Measurements from ENCODE around the gene MRNIP.

The MRNIP gene

DNA sequence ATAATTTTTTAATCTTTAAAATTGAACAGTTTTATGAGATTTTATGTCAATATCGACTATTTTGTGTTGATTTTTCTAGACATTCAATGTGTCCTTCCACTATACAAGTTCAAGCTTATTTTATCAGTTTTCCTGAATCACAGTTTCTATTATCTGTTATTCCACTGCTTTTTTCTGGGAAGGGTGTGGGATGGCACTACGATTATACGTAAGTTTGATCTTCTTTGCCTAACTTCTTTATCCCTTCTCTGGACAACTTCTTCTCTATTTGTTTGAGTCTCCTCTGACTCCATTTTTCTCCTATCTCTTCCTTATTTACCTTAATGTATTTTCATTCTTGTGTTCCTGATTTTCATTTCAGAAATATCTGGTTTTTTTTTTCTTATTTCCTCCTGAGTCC is 24.5 kb upstream of the MRNIP start:
- Histone ChIP-seq H3K4me3 (ENCODE audit: low read depth, low read length) (no peak overlapping the region), H2AFZ (no peak overlapping the region), H3K79me2 (peaks cover 2% of the 10 kb centered on the region), H3K9me3 (ENCODE audit: control insufficient read depth, low read length) (peaks cover 4% of the 10 kb centered on the region), H3K9ac (no peak overlapping the region), H3K27me3 (ENCODE audit: control insufficient read depth, insufficient read depth, low read length) (no peaks in the 10 kb centered on the region), H3K4me1 (no peaks in the 10 kb centered on the region), H3K27ac (no peak overlapping the region), H3K36me3 (ENCODE audit: control insufficient read depth, insufficient read depth, low read length) (no peaks in the 10 kb centered on the region), H3K4me2 (ENCODE audit: low read length) (no peak overlapping the region)
- TF ChIP-seq, protein P1, sequence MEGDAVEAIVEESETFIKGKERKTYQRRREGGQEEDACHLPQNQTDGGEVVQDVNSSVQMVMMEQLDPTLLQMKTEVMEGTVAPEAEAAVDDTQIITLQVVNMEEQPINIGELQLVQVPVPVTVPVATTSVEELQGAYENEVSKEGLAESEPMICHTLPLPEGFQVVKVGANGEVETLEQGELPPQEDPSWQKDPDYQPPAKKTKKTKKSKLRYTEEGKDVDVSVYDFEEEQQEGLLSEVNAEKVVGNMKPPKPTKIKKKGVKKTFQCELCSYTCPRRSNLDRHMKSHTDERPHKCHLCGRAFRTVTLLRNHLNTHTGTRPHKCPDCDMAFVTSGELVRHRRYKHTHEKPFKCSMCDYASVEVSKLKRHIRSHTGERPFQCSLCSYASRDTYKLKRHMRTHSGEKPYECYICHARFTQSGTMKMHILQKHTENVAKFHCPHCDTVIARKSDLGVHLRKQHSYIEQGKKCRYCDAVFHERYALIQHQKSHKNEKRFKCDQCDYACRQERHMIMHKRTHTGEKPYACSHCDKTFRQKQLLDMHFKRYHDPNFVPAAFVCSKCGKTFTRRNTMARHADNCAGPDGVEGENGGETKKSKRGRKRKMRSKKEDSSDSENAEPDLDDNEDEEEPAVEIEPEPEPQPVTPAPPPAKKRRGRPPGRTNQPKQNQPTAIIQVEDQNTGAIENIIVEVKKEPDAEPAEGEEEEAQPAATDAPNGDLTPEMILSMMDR (IDR thresholded peaks at IDR 0.05) = no peak

DNA sequence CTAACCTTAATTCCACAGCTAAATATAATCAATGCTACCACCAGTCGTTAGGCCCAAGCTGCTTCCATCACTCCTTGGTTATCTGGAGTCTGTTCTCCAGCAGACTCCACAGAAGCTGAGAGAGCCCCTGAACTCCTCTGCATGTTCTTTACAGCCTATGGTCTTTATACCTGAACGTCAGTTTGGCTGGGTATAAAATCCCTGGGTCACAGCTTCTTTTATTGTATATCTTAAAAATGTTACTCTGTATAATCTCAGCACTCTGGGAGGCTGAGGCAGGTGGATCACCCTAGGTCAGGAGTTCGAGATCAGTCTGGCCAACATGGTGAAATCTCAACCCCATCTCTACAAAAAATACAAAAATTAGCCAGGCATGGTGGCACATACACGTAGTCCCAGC is 23.7 kb upstream of the MRNIP start:
- H3K4me1 ChIP-seq = no peaks in the 10 kb centered on the region
- no peaks in the 10 kb centered on the region for H3K27me3 ChIP-seq (ENCODE audit: control insufficient read depth, insufficient read depth, low read length)
- H3K9ac ChIP-seq = no peak overlapping the region
- no peaks in the 10 kb centered on the region for H3K36me3 ChIP-seq (ENCODE audit: control insufficient read depth, insufficient read depth, low read length)
- no peak overlapping the region for H2AFZ ChIP-seq
- no peak overlapping the region for H3K4me2 ChIP-seq (ENCODE audit: low read length)
- H3K27ac ChIP-seq = no peak overlapping the region
- H3K4me3 ChIP-seq (ENCODE audit: low read depth, low read length) = no peak overlapping the region
- TF ChIP-seq, protein P1 (IDR thresholded peaks at IDR 0.05) = no peak
- H3K9me3 ChIP-seq (ENCODE audit: control insufficient read depth, low read length) = peaks cover 4% of the 10 kb centered on the region
- H3K79me2 ChIP-seq = peaks cover 2% of the 10 kb centered on the region

DNA sequence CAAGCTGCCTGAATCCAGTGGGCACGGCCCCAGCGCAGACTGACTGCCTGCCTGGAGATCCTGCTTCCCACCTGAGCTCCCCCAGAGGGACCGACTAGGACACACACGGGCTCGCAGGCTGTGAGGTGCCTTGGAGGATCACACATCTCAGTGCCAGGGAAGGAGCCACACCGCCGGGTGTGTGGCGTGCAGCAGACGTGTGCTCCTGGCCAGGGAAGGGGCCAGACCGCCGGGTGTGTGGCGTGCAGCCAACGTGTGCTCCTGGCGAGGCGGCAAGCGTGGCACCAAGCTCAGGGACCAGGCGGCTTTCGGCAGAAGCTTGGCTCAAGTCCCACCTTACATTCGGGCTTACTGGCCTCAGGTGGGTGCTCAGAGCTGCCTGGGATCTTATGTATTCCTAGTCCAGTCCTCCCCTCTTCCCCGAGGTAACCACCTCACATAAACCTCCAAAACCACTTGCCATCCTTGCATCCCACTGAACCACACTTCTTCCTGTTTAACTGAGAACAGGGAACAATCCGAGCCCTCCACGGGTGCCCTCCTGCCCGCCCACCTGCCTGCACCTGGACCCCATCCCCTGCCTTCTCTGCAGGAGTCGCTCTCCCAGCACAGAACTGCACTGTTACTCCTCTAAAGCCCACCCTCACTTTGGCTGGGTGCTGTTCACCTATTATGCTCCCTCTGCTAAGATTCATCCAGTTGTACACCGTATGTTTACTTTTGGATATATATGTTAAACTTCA is 22.4 kb upstream of the MRNIP start:
- Histone ChIP-seq H3K27me3 (ENCODE audit: control insufficient read depth, insufficient read depth, low read length) (no peaks in the 10 kb centered on the region), H3K79me2 (peaks cover 2% of the 10 kb centered on the region), H3K4me3 (ENCODE audit: low read depth, low read length) (no peak overlapping the region), H3K36me3 (ENCODE audit: control insufficient read depth, insufficient read depth, low read length) (no peaks in the 10 kb centered on the region), H3K27ac (no peak overlapping the region), H3K4me1 (no peaks in the 10 kb centered on the region), H3K9me3 (ENCODE audit: control insufficient read depth, low read length) (peaks cover 4% of the 10 kb centered on the region), H3K9ac (no peak overlapping the region), H3K4me2 (ENCODE audit: low read length) (no peak overlapping the region), H2AFZ (no peak overlapping the region)
- TF ChIP-seq, protein P1 (IDR thresholded peaks at IDR 0.05) = no peak

DNA sequence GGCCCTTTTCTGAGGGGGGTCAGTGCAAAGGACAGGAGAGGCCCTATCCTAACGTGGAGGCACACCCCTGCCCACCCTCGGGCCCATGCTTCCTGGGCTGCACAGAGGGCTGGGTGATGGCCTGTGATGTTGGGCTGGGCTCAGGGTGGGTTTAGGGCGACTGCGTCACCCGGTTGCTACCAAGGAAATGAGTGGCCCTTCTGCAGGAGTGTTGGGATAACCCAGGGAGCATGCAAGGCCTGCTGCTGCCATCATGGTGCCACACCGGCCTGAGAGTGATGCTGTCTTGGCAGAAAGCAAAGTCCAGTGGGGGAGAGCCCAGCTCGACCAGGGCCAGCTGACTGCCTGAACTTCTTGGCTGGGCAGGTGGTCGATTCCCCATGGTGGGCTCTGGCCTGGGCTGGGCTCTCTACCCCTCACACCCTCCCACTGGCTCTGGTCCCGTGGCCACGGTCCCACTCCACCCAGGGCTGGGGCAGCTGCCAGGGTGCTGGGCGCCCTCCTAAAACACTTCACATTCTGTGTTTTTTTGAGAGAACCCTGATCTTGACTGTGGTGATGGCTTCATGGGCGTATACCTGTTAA is 21.5 kb upstream of the MRNIP start:
- Histone ChIP-seq H3K9me3 (ENCODE audit: control insufficient read depth, low read length) (peaks cover 4% of the 10 kb centered on the region), H3K9ac (no peak overlapping the region), H2AFZ (no peak overlapping the region), H3K79me2 (peaks cover 2% of the 10 kb centered on the region), H3K4me3 (ENCODE audit: low read depth, low read length) (no peak overlapping the region), H3K27ac (no peak overlapping the region), H3K27me3 (ENCODE audit: control insufficient read depth, insufficient read depth, low read length) (no peaks in the 10 kb centered on the region), H3K4me2 (ENCODE audit: low read length) (no peak overlapping the region), H3K4me1 (no peaks in the 10 kb centered on the region), H3K36me3 (ENCODE audit: control insufficient read depth, insufficient read depth, low read length) (no peaks in the 10 kb centered on the region)
- TF ChIP-seq, protein P1 (IDR thresholded peaks at IDR 0.05) = no peak

DNA sequence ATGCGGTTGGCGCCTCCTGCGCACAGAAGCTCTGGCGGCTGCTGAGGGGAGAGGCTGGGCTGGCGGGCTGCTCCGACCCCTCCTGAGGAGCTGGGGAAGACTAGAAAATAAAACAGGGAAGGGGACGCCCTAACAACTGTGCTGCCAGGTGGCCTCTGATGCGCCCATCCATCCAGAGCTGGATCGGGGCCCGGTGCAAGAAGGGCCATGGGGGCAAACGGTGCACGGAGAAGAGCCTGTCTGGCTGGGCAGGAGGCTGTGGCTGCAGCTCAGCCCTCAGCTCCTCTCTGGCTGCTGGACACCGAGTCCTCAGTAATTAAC is 21.0 kb upstream of the MRNIP start:
- no peak overlapping the region for H3K4me2 ChIP-seq (ENCODE audit: low read length)
- H3K4me3 ChIP-seq (ENCODE audit: low read depth, low read length) = no peak overlapping the region
- no peaks in the 10 kb centered on the region for H3K36me3 ChIP-seq (ENCODE audit: control insufficient read depth, insufficient read depth, low read length)
- peaks cover 2% of the 10 kb centered on the region for H3K79me2 ChIP-seq
- no peak overlapping the region for H3K27ac ChIP-seq
- H3K4me1 ChIP-seq = no peaks in the 10 kb centered on the region
- peaks cover 4% of the 10 kb centered on the region for H3K9me3 ChIP-seq (ENCODE audit: control insufficient read depth, low read length)
- H2AFZ ChIP-seq = no peak overlapping the region
- no peak overlapping the region for H3K9ac ChIP-seq
- no peaks in the 10 kb centered on the region for H3K27me3 ChIP-seq (ENCODE audit: control insufficient read depth, insufficient read depth, low read length)
- TF ChIP-seq, protein P1 (IDR thresholded peaks at IDR 0.05) = no peak

All from parathyroid adenoma (tissue), 2 donors.